ENCODE measurements around the gene VMAC. TPM values are rescaled to one million over a fixed set of nuclear protein-coding genes. Genes with fewer than 3 reads are reported as not detected.

The VMAC gene
- total and polyA plus RNA-seq, 9 of the 15 experiments (the other 6 are each of a cell fraction or from before 2014, with no cell fraction given) = 0.03 to 3.4 (median 1.1) TPM

GRCh38 chr19:5870986-5871394 is 33.7 kb upstream of the VMAC start:
- TF ChIP-seq, protein P1, sequence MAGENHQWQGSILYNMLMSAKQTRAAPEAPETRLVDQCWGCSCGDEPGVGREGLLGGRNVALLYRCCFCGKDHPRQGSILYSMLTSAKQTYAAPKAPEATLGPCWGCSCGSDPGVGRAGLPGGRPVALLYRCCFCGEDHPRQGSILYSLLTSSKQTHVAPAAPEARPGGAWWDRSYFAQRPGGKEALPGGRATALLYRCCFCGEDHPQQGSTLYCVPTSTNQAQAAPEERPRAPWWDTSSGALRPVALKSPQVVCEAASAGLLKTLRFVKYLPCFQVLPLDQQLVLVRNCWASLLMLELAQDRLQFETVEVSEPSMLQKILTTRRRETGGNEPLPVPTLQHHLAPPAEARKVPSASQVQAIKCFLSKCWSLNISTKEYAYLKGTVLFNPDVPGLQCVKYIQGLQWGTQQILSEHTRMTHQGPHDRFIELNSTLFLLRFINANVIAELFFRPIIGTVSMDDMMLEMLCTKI (IDR thresholded peaks at IDR 0.05; ENCODE audit: partially characterized antibody) = no peak
- no peak for TF ChIP-seq ZBTB40 (IDR thresholded peaks at IDR 0.05)
- TF ChIP-seq ZBTB40 (CRISPR knock-in tag; IDR thresholded peaks at IDR 0.05) = no peak
- TF ChIP-seq CEBPB (tag; IDR thresholded peaks at IDR 0.05) = peak; percentile 64; the same call in 1 of the 2 replicates
- TF ChIP-seq CEBPG (CRISPR knock-in tag; IDR thresholded peaks at IDR 0.05) = peak; percentile 57
- peak; percentile 58 to 88 for TF ChIP-seq CEBPG (tag; conservative IDR thresholded peaks at IDR 0.05 in 1 of 2, IDR thresholded peaks at IDR 0.05 in 1 of 2)
- TF ChIP-seq TRIM24 (IDR thresholded peaks at IDR 0.05) = peak; percentile 66 to 86; a peak in 2 of 4 replicates
- no peak for TF ChIP-seq PURB (CRISPR knock-in tag; IDR thresholded peaks at IDR 0.05; ENCODE audit: low read depth)
- no peak for TF ChIP-seq ZNF282 (CRISPR knock-in tag; IDR thresholded peaks at IDR 0.05)
- Histone ChIP-seq H3K27me3 (ENCODE audit: control insufficient read depth in 2 of 2, insufficient read depth in 2 of 2, low read length in 2 of 2) (peaks cover 2 to 14% of the 10 kb centered on the region in 2 experiments; a peak in 2 of 5 replicates), H2AFZ (ENCODE audit: low read depth, low read length) (no peak overlapping the region), H3K4me2 (ENCODE audit: insufficient read depth, low read length) (no peak overlapping the region), H3K4me1 (replicated peaks in 1 of 2; ENCODE audit: control insufficient read depth in 2 of 2, insufficient read depth in 2 of 2, low read length in 2 of 2) (peaks cover 0 to 7% of the 10 kb centered on the region in 2 experiments; a peak in 2 of 5 replicates), H3K27ac (ENCODE audit: extremely low read depth, low read depth, low read length) (no peak overlapping the region), H3K36me3 (ENCODE audit: control insufficient read depth, insufficient read depth, low read length) (no peaks in the 10 kb centered on the region), H4K20me1 (replicated peaks; ENCODE audit: control insufficient read depth, insufficient read depth, low read length) (no peaks in the 10 kb centered on the region), H3K79me2 (ENCODE audit: control insufficient read depth, insufficient read depth, low read length) (no peaks in the 10 kb centered on the region), H3K9me3 (replicated peaks; ENCODE audit: control insufficient read depth, insufficient read depth, low read depth, low read length) (no peaks in the 10 kb centered on the region), H3K9me1 (ENCODE audit: control insufficient read depth, insufficient read depth, low read length) (no peaks in the 10 kb centered on the region), H3K4me3 (no peak overlapping the region), H3K9ac (ENCODE audit: insufficient read depth in 1 of 2, low read depth in 2 of 2, low read length in 2 of 2) (no peak overlapping the region)
- no TSS peak for BruUV-seq (replicated peaks)
- in situ Hi-C loops (cut with MboI) = no loop called here
- CTCF ChIA-PET (ENCODE audit: low intra/inter-chr PET ratio) = no interaction called here
- ATAC-seq (no peak), DNase-seq (ENCODE audit: extremely low read depth in 1 of 4, low spot score in 3 of 4) (peak in 1 of 4 experiments; percentile 3), FAIRE-seq (no peak)
- POLR2A ChIA-PET = interaction anchor here (0.6 to 0.7 kb wide), 2 partner anchors 12 to 83 kb away, joined by 3 read pairs; no protein-coding TSS in a partner anchor
- intact Hi-C loops (cut with micrococcal nuclease) = no loop called here
- 18% methylated on average over 12 of the region's 12 CpGs for WGBS (ENCODE audit: insufficient coverage, low coverage, missing lambda C conversion rate)
